ENCODE results near the gene AMPD3.

DNA sequence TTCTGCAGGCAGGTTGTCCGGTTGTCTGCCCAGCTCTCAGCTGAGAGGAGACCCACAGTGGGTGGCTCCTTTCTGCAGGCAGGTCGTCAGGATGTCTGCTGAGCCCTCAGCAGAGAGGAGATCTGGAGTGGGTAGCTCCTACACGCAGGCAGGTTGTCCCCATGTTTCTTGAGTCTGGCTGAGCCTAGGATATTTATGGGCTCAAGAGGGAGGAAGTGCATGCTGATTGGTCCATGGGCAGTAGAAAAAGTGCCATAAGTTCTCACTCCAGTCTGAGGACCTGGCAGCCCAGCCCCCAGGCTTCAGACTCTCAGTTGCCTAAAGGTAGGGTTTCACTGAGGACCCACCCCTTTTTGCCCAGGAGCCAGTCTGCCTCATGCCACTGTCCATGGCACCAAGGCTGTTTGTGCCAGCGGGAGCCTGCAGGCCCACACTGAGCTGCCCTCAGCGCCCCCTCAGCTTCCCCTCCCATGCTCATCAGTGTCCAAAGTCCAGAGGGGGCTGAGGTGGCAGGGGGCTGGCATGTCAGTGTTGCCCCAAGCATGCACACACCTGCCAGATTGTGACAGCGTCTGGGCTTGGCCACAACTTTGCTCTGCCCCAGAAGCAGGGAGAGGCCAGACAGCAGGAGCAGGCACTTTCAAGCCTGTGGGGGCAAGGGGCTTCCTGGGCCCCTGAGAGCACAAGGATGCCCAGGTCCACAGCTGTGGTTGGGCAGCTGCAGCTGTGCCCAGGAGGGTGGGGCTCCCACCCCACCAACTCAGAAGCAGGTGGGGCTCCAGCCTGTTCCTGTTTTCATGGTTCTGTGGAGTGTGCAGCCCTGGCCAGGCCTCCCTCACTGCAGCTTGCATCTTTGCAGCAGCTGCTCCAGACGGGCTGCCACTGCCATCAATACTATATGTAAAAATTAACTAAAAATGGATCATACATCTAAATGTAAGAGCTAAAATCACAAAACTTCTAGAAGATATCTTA lies 89.7 kb downstream of the AMPD3 start:
- TF ChIP-seq, protein P1, sequence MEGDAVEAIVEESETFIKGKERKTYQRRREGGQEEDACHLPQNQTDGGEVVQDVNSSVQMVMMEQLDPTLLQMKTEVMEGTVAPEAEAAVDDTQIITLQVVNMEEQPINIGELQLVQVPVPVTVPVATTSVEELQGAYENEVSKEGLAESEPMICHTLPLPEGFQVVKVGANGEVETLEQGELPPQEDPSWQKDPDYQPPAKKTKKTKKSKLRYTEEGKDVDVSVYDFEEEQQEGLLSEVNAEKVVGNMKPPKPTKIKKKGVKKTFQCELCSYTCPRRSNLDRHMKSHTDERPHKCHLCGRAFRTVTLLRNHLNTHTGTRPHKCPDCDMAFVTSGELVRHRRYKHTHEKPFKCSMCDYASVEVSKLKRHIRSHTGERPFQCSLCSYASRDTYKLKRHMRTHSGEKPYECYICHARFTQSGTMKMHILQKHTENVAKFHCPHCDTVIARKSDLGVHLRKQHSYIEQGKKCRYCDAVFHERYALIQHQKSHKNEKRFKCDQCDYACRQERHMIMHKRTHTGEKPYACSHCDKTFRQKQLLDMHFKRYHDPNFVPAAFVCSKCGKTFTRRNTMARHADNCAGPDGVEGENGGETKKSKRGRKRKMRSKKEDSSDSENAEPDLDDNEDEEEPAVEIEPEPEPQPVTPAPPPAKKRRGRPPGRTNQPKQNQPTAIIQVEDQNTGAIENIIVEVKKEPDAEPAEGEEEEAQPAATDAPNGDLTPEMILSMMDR (IDR thresholded peaks at IDR 0.05) = no peak
- TF ChIP-seq EZH2 (IDR thresholded peaks at IDR 0.05) = no peak

All from neural progenitor cell (in vitro differentiated cells).